WTC11 (cell line): ENCODE results near the gene CWH43. TPM values are rescaled to one million over a fixed set of nuclear protein-coding genes. Genes with fewer than 3 reads are reported as not detected.

ENCODE experiments used
- ATAC-seq: fragments of 200-7000 bp; cut with Tn5 transposase; 2 replicates; pipeline ENCODE4 v1.10.0; 2021; ENCODE audit warnings: mild to moderate bottlenecking, moderate library complexity
- CTCF ChIA-PET: fragments of 300-600 bp; sonication (Branson Sonifier 250); formaldehyde crosslinking; loops from one replicate; lab custom pipeline; 2021; ENCODE audit warnings: antibody characterized with exemption; lab: Charles Lee
- POLR2A ChIA-PET: fragments of 350-600 bp; sonication (Branson Sonifier 250); formaldehyde crosslinking; loops from one replicate; lab custom pipeline; 2021; ENCODE audit warnings: antibody characterized with exemption; lab: Charles Lee
- DNase-seq: peaks from one replicate; pipeline ENCODE4 v3.0.0; 2021; ENCODE audit warnings: low spot score
- H3K27ac Mint-ChIP-seq: 2 replicates; pipeline ENCODE4 v1.8.0; 2021; ENCODE audit warnings: mixed read lengths
- H3K27me3 Mint-ChIP-seq: 2 replicates; pipeline ENCODE4 v1.8.0; 2021; ENCODE audit warnings: low read depth, mild to moderate bottlenecking, moderate library complexity, mixed read lengths
- H3K36me3 Mint-ChIP-seq: 2 replicates; pipeline ENCODE4 v1.8.0; 2021; ENCODE audit warnings: mixed read lengths
- H3K4me1 Mint-ChIP-seq: 2 replicates; pipeline ENCODE4 v1.8.0; 2022; ENCODE audit warnings: mixed read lengths
- H3K4me3 Mint-ChIP-seq: 2 replicates; pipeline ENCODE4 v1.8.0; 2021; ENCODE audit warnings: mild to moderate bottlenecking, moderate library complexity, mixed read lengths
- H3K9me3 Mint-ChIP-seq: 2 replicates; pipeline ENCODE4 v1.8.0; 2021; ENCODE audit warnings: mixed read lengths
- CREB1 ChIP-seq: sonication (generic); formaldehyde crosslinking; IDR thresholded peaks from 2 replicates; pipeline ENCODE4 v1.8.0; 2023; ENCODE audit warnings: mild to moderate bottlenecking, missing genetic modification reagents
- EMX1 ChIP-seq: fragments of 250-450 bp; sonication (Bioruptor Pico); IDR thresholded peaks from 2 replicates; pipeline ENCODE4 v1.8.0; 2021; ENCODE audit warnings: mild to moderate bottlenecking
- HMGA2 ChIP-seq: fragments of 250-450 bp; sonication (Bioruptor Pico); IDR thresholded peaks from 2 replicates; pipeline ENCODE4 v1.4.0; 2021; ENCODE audit warnings: mild to moderate bottlenecking, moderate library complexity
- KAT7 ChIP-seq: sonication (generic); formaldehyde crosslinking; IDR thresholded peaks from 2 replicates; pipeline ENCODE4 v1.8.1; 2023; ENCODE audit warnings: missing genetic modification reagents, mild to moderate bottlenecking, borderline replicate concordance
- NFATC4 ChIP-seq: fragments of 250-450 bp; sonication (Bioruptor Pico); IDR thresholded peaks from 2 replicates; pipeline ENCODE4 v1.9.0; 2021; ENCODE audit warnings: mild to moderate bottlenecking
- NR3C1 ChIP-seq: sonication (generic); formaldehyde crosslinking; conservative IDR thresholded peaks from 2 replicates; pipeline ENCODE4 v1.8.1; 2023; ENCODE audit warnings: low read depth, mild to moderate bottlenecking, missing genetic modification reagents
- ZNF219 ChIP-seq: sonication (generic); formaldehyde crosslinking; IDR thresholded peaks from 2 replicates; pipeline ENCODE4 v1.8.0; 2023; ENCODE audit warnings: missing genetic modification reagents, mild to moderate bottlenecking, borderline replicate concordance
- ZNF416 ChIP-seq: fragments of 250-450 bp; sonication (Bioruptor Pico); IDR thresholded peaks from 2 replicates; pipeline ENCODE4 v1.9.0; 2021; ENCODE audit warnings: mild to moderate bottlenecking, inconsistent platforms
- total RNA-seq: library from RNA; stranded (reverse); gene quantifications from 3 replicates; pipeline ENCODE4 v1.2.3, GENCODE V29; 2021
- TF ChIP-seq, protein P1 (sequence below): sonication (generic); formaldehyde crosslinking; IDR thresholded peaks from 2 replicates; pipeline ENCODE4 v1.8.0; 2023; ENCODE audit warnings: mild to moderate bottlenecking, missing genetic modification reagents
- TF ChIP-seq, protein P2 (sequence below): sonication (generic); formaldehyde crosslinking; conservative IDR thresholded peaks from 2 replicates; pipeline ENCODE4 v1.8.1; 2022; ENCODE audit warnings: mild to moderate bottlenecking, missing genetic modification reagents
- TF ChIP-seq, protein P3 (sequence below): sonication (generic); formaldehyde crosslinking; conservative IDR thresholded peaks from 2 replicates; pipeline ENCODE4 v1.8.1; 2023; ENCODE audit warnings: mild to moderate bottlenecking, low read depth, missing genetic modification reagents, moderate library complexity
- TF ChIP-seq, protein P4 (sequence below): fragments of 250-450 bp; sonication (Bioruptor Pico); conservative IDR thresholded peaks from 2 replicates; pipeline ENCODE4 v1.9.0; 2021; ENCODE audit warnings: mild to moderate bottlenecking
- TF ChIP-seq, protein P5 (sequence below): sonication (generic); formaldehyde crosslinking; IDR thresholded peaks from 2 replicates; pipeline ENCODE4 v1.8.0; 2022; ENCODE audit warnings: mild to moderate bottlenecking, missing genetic modification reagents
- TF ChIP-seq, protein P6 (sequence below): sonication (generic); formaldehyde crosslinking; IDR thresholded peaks from 2 replicates; pipeline ENCODE4 v1.8.1; 2022; ENCODE audit warnings: mild to moderate bottlenecking, moderate library complexity, missing genetic modification reagents
- TF ChIP-seq, protein P7 (sequence below): fragments of 250-450 bp; sonication (Bioruptor Pico); IDR thresholded peaks from 2 replicates; pipeline ENCODE4 v2.1.2; 2022; ENCODE audit warnings: mild to moderate bottlenecking, moderate library complexity
- TF ChIP-seq, protein P8 (sequence below): fragments of 250-450 bp; sonication (Bioruptor Pico); IDR thresholded peaks from 2 replicates; pipeline ENCODE4 v1.9.0; 2021; ENCODE audit warnings: mild to moderate bottlenecking, borderline replicate concordance

Gene CWH43
- total RNA-seq, 1 experiment from 2014 or later = not detected

DNA sequence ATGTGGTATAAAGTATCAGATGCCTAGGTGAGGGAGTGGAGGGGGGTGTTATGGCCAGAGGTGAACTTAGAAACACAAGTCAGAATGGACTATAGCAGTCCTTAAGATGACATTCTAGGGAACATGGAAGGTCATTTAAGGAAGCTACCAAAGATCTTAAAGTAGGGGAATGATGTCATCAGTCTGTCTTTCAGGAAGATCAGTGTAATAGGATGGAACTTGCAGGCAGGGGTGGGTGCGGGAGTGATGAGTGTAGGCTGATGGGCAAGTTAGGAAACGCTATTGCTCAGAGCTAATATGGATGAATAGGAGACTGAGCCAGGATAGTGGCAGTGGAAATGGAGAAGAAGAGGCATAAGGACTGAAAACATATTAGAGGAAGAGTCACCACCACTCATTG lies 27.5 kb upstream of the CWH43 start:
- H3K27me3 Mint-ChIP-seq = peaks cover 2% of the 10 kb centered on the region; the same call in 1 of the 2 replicates
- CTCF ChIA-PET = interaction anchor here (1.2 to 2.6 kb wide), 2 partner anchors 14 to 15 kb away, joined by 4 to 14 read pairs; no protein-coding TSS in a partner anchor
- no peak overlapping the region for H3K27ac Mint-ChIP-seq
- DNase-seq = no peak
- H3K4me1 Mint-ChIP-seq = peaks cover 39% of the 10 kb centered on the region
- H3K36me3 Mint-ChIP-seq = peaks cover 3% of the 10 kb centered on the region; the same call in 1 of the 2 replicates
- POLR2A ChIA-PET = no interaction called here
- TF ChIP-seq NR3C1 (no peak), HMGA2 (CRISPR knock-in tag) (no peak), ZNF416 (CRISPR knock-in tag) (no peak), NFATC4 (CRISPR knock-in tag) (no peak), KAT7 (CRISPR knock-in tag) (no peak), CREB1 (CRISPR knock-in tag) (no peak)
- TF ChIP-seq, protein P1, sequence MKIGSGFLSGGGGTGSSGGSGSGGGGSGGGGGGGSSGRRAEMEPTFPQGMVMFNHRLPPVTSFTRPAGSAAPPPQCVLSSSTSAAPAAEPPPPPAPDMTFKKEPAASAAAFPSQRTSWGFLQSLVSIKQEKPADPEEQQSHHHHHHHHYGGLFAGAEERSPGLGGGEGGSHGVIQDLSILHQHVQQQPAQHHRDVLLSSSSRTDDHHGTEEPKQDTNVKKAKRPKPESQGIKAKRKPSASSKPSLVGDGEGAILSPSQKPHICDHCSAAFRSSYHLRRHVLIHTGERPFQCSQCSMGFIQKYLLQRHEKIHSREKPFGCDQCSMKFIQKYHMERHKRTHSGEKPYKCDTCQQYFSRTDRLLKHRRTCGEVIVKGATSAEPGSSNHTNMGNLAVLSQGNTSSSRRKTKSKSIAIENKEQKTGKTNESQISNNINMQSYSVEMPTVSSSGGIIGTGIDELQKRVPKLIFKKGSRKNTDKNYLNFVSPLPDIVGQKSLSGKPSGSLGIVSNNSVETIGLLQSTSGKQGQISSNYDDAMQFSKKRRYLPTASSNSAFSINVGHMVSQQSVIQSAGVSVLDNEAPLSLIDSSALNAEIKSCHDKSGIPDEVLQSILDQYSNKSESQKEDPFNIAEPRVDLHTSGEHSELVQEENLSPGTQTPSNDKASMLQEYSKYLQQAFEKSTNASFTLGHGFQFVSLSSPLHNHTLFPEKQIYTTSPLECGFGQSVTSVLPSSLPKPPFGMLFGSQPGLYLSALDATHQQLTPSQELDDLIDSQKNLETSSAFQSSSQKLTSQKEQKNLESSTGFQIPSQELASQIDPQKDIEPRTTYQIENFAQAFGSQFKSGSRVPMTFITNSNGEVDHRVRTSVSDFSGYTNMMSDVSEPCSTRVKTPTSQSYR = no peak
- TF ChIP-seq, protein P2, sequence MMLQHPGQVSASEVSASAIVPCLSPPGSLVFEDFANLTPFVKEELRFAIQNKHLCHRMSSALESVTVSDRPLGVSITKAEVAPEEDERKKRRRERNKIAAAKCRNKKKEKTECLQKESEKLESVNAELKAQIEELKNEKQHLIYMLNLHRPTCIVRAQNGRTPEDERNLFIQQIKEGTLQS (CRISPR knock-in tag) = no peak
- TF ChIP-seq, protein P3, sequence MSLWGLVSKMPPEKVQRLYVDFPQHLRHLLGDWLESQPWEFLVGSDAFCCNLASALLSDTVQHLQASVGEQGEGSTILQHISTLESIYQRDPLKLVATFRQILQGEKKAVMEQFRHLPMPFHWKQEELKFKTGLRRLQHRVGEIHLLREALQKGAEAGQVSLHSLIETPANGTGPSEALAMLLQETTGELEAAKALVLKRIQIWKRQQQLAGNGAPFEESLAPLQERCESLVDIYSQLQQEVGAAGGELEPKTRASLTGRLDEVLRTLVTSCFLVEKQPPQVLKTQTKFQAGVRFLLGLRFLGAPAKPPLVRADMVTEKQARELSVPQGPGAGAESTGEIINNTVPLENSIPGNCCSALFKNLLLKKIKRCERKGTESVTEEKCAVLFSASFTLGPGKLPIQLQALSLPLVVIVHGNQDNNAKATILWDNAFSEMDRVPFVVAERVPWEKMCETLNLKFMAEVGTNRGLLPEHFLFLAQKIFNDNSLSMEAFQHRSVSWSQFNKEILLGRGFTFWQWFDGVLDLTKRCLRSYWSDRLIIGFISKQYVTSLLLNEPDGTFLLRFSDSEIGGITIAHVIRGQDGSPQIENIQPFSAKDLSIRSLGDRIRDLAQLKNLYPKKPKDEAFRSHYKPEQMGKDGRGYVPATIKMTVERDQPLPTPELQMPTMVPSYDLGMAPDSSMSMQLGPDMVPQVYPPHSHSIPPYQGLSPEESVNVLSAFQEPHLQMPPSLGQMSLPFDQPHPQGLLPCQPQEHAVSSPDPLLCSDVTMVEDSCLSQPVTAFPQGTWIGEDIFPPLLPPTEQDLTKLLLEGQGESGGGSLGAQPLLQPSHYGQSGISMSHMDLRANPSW (CRISPR knock-in tag) = no peak
- TF ChIP-seq, protein P4, sequence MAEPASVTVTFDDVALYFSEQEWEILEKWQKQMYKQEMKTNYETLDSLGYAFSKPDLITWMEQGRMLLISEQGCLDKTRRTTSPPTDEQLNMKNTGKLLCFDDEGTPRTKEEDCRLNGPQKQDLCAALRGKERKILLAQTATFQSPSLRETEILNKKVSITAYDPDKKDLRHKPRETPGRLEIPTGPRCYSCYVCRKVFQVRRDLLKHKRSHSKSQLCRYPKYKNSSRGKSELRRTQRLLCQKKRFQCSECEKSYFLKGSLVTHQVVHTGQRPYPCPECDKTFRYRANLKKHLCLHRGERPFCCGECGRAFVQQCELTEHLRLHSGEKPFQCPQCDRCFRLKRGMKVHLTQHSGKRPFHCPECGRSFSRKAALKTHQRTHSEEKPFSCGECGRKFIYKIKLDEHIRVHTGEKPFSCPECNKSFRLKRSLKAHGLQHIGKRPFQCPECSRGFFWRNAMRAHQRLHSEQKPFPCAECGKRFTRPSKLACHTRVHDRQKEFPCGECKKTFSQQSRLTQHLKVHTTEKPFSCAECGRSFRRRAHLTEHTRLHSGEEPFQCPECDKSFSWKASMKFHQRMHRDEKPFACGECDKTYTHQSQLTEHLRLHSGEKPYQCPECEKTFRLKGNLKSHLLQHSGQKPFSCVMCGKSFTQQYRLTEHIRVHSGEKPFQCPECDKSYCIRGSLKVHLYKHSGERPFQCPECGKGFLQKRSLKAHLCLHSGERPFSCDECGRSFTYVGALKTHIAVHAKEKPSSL (CRISPR knock-in tag) = no peak
- TF ChIP-seq, protein P5, sequence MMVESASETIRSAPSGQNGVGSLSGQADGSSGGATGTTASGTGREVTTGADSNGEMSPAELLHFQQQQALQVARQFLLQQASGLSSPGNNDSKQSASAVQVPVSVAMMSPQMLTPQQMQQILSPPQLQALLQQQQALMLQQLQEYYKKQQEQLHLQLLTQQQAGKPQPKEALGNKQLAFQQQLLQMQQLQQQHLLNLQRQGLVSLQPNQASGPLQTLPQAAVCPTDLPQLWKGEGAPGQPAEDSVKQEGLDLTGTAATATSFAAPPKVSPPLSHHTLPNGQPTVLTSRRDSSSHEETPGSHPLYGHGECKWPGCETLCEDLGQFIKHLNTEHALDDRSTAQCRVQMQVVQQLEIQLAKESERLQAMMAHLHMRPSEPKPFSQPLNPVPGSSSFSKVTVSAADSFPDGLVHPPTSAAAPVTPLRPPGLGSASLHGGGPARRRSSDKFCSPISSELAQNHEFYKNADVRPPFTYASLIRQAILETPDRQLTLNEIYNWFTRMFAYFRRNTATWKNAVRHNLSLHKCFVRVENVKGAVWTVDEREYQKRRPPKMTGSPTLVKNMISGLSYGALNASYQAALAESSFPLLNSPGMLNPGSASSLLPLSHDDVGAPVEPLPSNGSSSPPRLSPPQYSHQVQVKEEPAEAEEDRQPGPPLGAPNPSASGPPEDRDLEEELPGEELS (CRISPR knock-in tag) = no peak
- TF ChIP-seq, protein P6, sequence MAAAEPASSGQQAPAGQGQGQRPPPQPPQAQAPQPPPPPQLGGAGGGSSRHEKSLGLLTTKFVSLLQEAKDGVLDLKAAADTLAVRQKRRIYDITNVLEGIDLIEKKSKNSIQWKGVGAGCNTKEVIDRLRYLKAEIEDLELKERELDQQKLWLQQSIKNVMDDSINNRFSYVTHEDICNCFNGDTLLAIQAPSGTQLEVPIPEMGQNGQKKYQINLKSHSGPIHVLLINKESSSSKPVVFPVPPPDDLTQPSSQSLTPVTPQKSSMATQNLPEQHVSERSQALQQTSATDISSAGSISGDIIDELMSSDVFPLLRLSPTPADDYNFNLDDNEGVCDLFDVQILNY (CRISPR knock-in tag) = no peak
- TF ChIP-seq, all 79 proteins: peak for 0
- ATAC-seq = no peak
- peaks cover 18% of the 10 kb centered on the region for H3K9me3 Mint-ChIP-seq
- no peak overlapping the region for H3K4me3 Mint-ChIP-seq

DNA sequence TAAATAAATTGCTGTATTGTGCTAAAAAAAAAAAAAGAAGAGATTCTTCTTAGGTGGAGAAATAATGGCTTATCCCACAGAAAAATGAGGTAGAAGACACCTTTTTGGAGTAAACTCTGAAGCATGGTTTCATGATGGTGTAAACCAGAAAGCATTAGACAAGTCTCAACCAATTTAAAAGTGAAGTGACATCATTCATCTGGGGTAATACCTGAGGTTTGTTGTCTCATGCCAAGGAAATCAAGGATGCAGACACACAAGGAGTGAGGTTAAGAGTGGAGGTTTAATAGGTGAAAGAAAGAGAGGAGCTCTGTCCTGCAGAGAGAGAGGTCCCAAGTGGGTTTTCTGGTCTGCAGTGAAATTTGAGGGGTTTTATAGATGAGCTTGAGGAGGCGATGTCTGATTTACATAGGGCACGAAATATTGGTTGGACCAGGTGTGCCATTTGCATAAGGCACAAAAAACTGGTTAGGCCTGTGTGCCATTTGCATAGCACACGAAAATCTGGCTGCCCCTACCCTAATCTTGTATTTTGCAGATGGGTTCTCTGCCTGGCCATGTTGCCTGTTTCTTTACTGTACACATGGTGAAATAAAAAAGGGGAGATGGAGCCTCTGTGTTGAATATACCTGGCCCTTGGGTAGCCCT lies 25.0 kb upstream of the CWH43 start:
- POLR2A ChIA-PET = no interaction called here
- DNase-seq (no peak), ATAC-seq (no peak)
- H3K27ac Mint-ChIP-seq = no peak overlapping the region
- CTCF ChIA-PET = interaction anchor here (5.5 kb wide), 1 partner anchor 17 kb away, joined by 57 read pairs; no protein-coding TSS in a partner anchor
- H3K36me3 Mint-ChIP-seq = peaks cover 3% of the 10 kb centered on the region; the same call in 1 of the 2 replicates
- H3K4me1 Mint-ChIP-seq = peaks cover 16% of the 10 kb centered on the region
- peaks cover 2% of the 10 kb centered on the region; the same call in 1 of the 2 replicates for H3K27me3 Mint-ChIP-seq
- peaks cover 14% of the 10 kb centered on the region for H3K9me3 Mint-ChIP-seq
- H3K4me3 Mint-ChIP-seq = no peak overlapping the region
- TF ChIP-seq, protein P7, sequence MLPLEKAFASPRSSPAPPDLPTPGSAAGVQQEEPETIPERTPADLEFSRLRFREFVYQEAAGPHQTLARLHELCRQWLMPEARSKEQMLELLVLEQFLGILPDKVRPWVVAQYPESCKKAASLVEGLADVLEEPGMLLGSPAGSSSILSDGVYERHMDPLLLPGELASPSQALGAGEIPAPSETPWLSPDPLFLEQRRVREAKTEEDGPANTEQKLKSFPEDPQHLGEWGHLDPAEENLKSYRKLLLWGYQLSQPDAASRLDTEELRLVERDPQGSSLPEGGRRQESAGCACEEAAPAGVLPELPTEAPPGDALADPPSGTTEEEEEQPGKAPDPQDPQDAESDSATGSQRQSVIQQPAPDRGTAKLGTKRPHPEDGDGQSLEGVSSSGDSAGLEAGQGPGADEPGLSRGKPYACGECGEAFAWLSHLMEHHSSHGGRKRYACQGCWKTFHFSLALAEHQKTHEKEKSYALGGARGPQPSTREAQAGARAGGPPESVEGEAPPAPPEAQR (CRISPR knock-in tag) = no peak
- no peak for TF ChIP-seq CREB1 (CRISPR knock-in tag)
- no peak for TF ChIP-seq ZNF219
- TF ChIP-seq, protein P8, sequence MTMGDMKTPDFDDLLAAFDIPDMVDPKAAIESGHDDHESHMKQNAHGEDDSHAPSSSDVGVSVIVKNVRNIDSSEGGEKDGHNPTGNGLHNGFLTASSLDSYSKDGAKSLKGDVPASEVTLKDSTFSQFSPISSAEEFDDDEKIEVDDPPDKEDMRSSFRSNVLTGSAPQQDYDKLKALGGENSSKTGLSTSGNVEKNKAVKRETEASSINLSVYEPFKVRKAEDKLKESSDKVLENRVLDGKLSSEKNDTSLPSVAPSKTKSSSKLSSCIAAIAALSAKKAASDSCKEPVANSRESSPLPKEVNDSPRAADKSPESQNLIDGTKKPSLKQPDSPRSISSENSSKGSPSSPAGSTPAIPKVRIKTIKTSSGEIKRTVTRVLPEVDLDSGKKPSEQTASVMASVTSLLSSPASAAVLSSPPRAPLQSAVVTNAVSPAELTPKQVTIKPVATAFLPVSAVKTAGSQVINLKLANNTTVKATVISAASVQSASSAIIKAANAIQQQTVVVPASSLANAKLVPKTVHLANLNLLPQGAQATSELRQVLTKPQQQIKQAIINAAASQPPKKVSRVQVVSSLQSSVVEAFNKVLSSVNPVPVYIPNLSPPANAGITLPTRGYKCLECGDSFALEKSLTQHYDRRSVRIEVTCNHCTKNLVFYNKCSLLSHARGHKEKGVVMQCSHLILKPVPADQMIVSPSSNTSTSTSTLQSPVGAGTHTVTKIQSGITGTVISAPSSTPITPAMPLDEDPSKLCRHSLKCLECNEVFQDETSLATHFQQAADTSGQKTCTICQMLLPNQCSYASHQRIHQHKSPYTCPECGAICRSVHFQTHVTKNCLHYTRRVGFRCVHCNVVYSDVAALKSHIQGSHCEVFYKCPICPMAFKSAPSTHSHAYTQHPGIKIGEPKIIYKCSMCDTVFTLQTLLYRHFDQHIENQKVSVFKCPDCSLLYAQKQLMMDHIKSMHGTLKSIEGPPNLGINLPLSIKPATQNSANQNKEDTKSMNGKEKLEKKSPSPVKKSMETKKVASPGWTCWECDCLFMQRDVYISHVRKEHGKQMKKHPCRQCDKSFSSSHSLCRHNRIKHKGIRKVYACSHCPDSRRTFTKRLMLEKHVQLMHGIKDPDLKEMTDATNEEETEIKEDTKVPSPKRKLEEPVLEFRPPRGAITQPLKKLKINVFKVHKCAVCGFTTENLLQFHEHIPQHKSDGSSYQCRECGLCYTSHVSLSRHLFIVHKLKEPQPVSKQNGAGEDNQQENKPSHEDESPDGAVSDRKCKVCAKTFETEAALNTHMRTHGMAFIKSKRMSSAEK = no peak
- TF ChIP-seq EMX1 (CRISPR knock-in tag) = no peak
